NCI-H2081 treated with DMSO at 0.1 percent for 48 hours (cell line): ENCODE measurements around the gene FLNC.

Source experiments
- DNase-seq: peaks from one replicate; lab custom pipeline; 2025; lab: John Stamatoyannopoulos, UW

Gene FLNC

GRCh38 chr7:128843938-128844621, 13.9 kb downstream of the FLNC start:
- no peak for DNase-seq

GRCh38 chr7:128844777-128845311, 14.6 kb downstream of the FLNC start:
- DNase-seq: no peak

- DNase-seq: no peak
Measured at GRCh38 chr7:128845475-128845874, 15.3 kb downstream of the FLNC start.

- DNase-seq: no peak
Measured at GRCh38 chr7:128845987-128846386, 15.8 kb downstream of the FLNC start.

DNA sequence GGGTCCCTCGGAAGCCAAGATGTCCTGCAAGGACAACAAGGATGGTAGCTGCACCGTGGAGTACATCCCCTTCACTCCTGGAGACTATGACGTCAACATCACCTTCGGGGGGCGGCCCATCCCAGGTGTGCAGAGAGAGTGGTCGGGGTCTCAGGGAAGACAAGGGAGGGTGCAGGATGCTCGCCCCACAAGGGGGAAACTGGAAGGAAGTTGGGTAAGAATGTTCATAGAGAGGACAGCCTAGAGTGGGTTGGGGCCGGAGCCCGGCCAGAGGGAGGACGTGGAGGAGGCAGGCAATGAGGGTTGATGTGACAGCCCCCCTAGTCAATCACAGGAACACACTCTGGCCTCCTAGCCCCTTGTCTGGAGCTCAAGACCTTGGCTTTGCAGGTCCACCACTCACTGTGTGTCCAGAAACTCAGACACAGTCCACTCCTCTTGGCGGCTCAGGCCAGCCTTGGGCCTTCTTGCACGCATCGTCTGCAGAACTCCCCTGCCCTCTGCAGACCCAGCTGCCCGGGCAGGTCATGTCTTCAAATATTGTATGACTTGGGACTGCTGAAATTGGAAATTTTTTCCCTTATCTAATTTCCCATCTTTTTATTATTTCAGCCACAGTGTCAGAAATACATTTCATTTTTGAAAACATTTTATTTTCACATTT, 16.7 kb downstream of the FLNC start:
- no peak for DNase-seq

DNA sequence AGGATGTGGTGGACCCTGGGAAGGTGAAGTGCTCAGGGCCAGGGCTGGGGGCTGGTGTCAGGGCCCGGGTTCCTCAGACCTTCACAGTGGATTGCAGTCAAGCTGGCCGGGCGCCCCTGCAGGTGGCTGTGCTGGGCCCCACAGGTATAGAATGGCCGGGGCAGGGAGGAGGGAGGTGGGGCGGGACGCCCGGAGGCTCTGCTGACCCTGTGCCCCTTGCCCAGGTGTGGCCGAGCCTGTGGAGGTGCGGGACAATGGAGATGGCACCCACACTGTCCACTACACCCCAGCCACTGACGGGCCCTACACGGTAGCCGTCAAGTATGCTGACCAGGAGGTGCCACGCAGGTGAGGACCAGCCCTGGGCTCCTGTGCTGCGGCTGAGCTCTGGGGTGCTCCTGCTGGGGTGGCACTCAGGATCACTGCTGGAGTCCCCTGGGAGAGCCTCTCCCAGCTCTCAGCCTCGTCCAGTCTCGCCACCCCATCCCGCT, 17.6 kb downstream of the FLNC start:
- no peak for DNase-seq

- no peak for DNase-seq
Measured at GRCh38 chr7:128848289-128849155, 18.3 kb downstream of the FLNC start.

- DNase-seq: no peak
Measured at GRCh38 chr7:128849156-128849515, 18.9 kb downstream of the FLNC start.

DNA sequence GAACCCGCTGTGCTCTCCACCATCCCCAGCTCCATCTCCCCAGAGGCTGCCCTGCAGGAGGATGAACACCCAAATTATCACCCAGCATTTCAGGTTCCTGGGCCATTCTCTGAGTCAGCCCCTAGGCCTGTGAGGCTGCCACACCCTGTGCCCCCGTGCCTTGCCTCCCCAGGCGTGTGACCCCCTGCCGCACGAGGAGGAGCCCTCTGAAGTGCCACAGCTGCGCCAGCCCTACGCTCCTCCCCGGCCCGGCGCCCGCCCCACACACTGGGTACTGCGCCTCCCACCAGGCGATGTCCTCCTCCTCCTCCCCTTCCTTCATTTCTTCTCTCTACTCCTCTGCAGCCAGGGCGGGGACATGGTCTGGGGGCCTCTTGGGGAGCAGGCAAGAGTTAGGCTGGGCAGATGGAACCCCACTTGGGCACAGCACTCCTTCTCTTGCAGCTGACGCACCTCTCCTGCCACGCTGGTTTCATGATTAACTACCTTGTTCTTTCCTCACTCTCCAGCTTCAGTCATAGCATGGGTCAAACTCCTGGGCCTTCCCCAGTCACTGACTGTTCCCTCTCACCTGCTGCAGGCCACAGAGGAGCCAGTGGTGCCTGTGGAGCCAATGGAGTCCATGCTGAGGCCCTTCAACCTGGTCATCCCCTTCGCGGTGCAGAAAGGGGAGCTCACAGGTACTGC, 19.7 kb downstream of the FLNC start:
- DNase-seq: no peak

GRCh38 chr7:128852537-128853254, 22.5 kb downstream of the FLNC start:
- no peak for DNase-seq

DNA sequence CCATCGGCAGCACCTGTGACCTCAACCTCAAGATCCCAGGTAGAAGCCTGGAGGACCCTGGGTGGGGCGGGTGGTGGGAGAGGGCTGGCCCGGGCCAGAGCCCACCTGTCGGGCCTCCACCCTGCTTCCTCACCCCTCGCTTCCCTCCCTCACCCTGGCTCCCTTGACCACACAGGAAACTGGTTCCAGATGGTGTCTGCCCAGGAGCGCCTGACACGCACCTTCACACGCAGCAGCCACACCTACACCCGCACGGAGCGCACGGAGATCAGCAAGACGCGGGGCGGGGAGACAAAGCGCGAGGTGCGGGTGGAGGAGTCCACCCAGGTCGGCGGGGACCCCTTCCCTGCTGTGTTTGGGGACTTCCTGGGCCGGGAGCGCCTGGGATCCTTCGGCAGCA, 23.6 kb downstream of the FLNC start:
- no peak for DNase-seq

DNA sequence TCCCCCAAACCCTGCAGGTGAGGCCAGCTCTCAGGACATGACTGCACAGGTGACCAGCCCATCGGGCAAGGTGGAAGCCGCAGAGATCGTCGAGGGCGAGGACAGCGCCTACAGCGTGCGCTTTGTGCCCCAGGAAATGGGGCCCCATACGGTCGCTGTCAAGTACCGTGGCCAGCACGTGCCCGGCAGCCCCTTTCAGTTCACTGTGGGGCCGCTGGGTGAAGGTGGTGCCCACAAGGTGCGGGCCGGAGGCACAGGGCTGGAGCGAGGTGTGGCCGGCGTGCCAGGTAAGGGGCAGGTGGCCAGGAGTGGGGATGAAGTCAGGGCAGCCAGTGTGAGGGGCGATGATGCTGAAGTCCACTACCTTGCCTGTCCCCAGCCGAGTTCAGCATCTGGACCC, 24.2 kb downstream of the FLNC start:
- DNase-seq: no peak

- DNase-seq: no peak
Measured at GRCh38 chr7:128855559-128855958, 25.4 kb downstream of the FLNC start.

- DNase-seq: no peak
Measured at GRCh38 chr7:128856001-128856718, 26.0 kb downstream of the FLNC start.

- no peak for DNase-seq
Measured at GRCh38 chr7:128858380-128859231, 28.4 kb downstream of the FLNC start.

DNA sequence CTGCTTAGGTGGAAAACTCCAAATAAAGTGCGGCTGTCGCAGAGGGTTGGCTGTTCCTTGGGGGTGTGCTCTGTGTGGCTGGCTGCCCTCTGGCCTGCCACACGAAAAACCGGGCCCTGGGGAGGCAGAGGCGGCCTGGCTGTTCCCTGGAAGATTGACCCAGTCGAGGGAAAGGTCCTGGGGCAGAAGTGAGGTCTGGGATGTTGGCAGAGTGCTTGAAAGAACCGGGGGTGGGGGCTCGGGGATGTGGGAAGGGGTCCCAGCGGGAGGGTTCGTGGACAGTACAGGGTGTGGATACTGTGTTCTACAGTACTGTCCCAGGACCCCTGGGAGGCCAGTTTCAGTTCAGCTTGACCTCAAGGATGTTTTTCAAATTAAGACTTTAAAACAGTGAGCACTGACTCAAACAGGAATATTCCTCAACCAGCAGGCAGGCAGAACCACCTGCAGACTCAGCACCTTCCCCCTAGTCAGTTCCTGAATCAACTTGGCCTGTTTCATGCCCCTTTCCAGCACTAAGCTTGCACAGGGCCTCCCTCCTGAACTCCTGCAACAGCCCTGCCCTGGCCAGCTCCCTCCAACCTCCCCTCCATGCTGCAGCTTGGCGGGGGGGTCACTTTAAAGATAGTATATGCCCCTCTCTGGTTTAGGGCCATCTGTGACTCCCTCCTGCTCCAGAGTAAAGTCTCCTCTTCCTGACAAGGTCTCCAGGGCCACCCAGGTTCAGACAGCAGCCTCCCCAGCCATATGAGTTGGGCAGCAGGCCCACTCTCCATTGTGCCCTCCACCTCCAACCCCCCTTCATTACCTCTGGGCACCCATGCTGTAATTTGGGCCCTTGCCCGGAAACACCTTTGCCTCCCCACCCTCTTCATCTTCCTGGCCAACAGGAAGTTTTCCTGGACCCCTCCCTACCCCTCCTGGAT, 29.3 kb downstream of the FLNC start:
- DNase-seq: no peak

DNA sequence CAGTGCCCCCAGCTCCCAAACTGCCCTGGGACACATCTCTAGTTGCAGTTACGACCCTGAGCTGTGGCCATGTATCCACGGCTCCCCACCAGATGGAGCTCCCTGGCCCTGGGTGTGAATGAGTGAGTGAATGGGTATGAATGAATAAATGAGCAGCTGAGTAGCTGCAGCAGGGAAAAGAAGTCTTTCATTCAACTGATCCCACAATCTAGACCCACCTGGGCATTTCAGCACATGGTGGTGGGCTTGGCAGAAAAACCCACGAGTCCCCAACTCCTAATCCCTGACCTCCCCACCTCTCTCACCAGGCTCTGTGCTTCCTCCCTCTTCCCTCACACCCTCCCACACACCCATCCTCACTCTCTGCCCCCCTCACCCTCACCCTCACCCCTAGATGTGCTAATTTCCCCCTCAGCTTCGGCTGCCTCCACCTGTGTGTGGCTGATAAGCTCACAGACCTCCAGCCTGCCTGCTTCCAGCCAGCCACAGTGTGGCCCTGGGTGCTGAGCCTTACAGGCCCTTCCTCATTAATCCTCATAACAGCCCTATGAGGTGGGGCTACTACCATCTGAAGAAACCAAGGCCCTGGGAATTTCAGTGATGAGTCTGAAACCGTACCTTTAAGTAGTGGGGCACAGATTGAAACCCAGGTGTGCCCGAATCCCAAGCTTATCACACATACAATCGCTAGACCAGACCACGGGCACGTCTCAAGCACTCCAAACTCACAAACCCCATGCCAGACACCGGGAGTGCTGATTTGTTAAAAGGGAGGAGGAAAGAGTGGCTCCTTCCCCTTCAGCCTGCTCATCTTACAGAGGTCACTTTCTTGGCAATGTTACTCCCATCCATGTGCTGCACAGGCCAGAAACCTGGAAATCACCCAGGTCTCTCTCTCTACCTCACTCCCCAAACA, 30.2 kb downstream of the FLNC start:
- no peak for DNase-seq
